ENCODE measurements around the gene PANK3. TPM values are rescaled to one million over a fixed set of nuclear protein-coding genes. Genes with fewer than 3 reads are reported as not detected.
"Not testable (repeated sequence)": the region's sequence is repeated elsewhere in the genome, so short reads cannot be mapped to it uniquely, and the experiment has no call there.

PANK3 gene
- polyA plus RNA-seq, 3 donors: 9.0 to 11.9 (median 9.3) TPM

GRCh38 chr5:168578006-168578405 lies 1.2 kb downstream of the PANK3 start:
- peak overlapping the region; percentile 77 to 86 (median 82) for H3K4me3 ChIP-seq (replicated peaks in 1 of 3; ENCODE audit: low read depth in 2 of 3, low read length in 3 of 3)
- Mint-ChIP-seq H3K36me3 (peaks cover 0 to 2% of the 10 kb centered on the region in 2 donors), H3K27me3 (ENCODE audit: low read depth in 3 of 3) (peaks cover 0 to 6% (median 0%) of the 10 kb centered on the region in 3 donors), H3K4me3 (peak overlapping the region; percentile 86 to 93), H3K9me3 (peaks cover 0 to 5% (median 0%) of the 10 kb centered on the region in 7 donors), H3K4me1 (peaks cover 32% of the 10 kb centered on the region), H3K27ac (peak overlapping the region in 3 of 7 donors; percentile 85 to 88 (median 87))
- WGBS (ENCODE audit: insufficient coverage): no CpG with 5 or more reads among the region's 3 CpGs
- peak overlapping the region; percentile 76 for H3K4me2 ChIP-seq (replicated peaks; ENCODE audit: extremely low read depth, low read length, poor library complexity, severe bottlenecking)
- intact Hi-C loops (cut with micrococcal nuclease): loop anchor here (5.0 kb wide), 1 partner anchor 91 kb away; the partner anchor contains the start of gene RARS1 (in 2 of the 2)
- TF ChIP-seq, protein P1, sequence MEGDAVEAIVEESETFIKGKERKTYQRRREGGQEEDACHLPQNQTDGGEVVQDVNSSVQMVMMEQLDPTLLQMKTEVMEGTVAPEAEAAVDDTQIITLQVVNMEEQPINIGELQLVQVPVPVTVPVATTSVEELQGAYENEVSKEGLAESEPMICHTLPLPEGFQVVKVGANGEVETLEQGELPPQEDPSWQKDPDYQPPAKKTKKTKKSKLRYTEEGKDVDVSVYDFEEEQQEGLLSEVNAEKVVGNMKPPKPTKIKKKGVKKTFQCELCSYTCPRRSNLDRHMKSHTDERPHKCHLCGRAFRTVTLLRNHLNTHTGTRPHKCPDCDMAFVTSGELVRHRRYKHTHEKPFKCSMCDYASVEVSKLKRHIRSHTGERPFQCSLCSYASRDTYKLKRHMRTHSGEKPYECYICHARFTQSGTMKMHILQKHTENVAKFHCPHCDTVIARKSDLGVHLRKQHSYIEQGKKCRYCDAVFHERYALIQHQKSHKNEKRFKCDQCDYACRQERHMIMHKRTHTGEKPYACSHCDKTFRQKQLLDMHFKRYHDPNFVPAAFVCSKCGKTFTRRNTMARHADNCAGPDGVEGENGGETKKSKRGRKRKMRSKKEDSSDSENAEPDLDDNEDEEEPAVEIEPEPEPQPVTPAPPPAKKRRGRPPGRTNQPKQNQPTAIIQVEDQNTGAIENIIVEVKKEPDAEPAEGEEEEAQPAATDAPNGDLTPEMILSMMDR (IDR thresholded peaks at IDR 0.05): no peak
- H3K27ac ChIP-seq (ENCODE audit: low read depth in 1 of 2, low read length in 2 of 2): no peak overlapping the region
- H3K79me2 ChIP-seq (ENCODE audit: insufficient read depth, low read length): peaks cover 54% of the 10 kb centered on the region
- no peaks in the 10 kb centered on the region for H3K27me3 ChIP-seq (ENCODE audit: control insufficient read depth in 2 of 2, insufficient read depth in 2 of 2, low read length in 2 of 2)
- DNase-seq: peak in 2 of 3 donors; percentile 3 to 19
- peak overlapping the region; percentile 89 for H2AFZ ChIP-seq (ENCODE audit: insufficient read depth, low read depth, low read length, poor library complexity, severe bottlenecking)
- H3K36me3 ChIP-seq (replicated peaks in 1 of 2; ENCODE audit: control insufficient read depth in 1 of 2, insufficient read depth in 2 of 2, low read length in 2 of 2): no peaks in the 10 kb centered on the region
- H3K4me1 ChIP-seq (ENCODE audit: control insufficient read depth in 1 of 2, insufficient read depth in 2 of 2, low read length in 2 of 2): peaks cover 21 to 27% of the 10 kb centered on the region in 2 donors
- peaks cover 45% of the 10 kb centered on the region for H4K20me1 ChIP-seq (ENCODE audit: insufficient read depth, low read length)
- H3K9me3 ChIP-seq (replicated peaks in 1 of 2; ENCODE audit: control insufficient read depth in 1 of 2, insufficient read depth in 1 of 2, low read length in 2 of 2): no peaks in the 10 kb centered on the region
- H3K9ac ChIP-seq (ENCODE audit: insufficient read depth, low read length, poor library complexity, severe bottlenecking): no peak overlapping the region

DNA sequence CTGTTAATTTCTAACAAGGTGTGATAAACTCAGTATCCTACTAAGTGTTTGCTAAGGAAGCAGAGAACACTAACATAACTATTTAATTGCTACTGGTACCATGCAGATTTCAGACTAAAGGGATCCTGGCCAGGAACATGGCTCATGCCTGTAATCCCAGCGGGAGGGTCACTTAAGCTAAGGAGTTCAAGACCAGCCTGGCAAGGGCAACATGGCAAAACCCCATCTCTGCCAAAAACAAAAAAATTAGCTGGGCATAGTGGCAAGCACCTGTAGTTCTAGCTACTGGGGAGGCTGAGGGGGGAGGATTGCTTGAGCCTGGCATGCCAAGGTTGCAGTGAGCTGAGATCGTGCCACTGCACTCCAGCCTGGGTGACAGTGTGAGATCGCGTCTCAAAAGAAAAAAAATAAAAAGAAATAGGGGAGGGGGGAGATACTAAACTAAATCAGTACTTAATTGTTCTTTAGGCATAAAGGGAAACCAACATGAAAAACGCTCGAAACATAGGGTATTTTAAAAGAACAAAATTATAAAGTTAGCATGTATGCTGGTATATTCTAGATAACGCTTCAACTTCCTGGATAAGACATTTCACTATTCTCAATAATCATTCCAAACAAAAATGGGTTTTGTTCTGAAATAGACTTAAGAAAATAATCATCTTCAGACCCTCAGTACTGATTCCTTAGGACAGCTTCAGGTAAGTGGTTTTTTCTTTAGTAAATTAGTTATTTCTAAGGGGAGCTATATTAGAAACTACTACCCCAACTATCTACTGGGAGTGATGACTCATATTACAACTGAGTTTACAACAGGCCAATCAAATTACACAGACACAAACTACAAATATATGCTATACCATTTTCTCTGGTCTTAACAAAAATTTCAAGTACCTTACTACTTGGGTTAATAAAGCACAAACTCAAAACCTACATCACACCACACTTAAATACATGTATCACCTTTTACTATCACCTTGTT lies 3.5 kb downstream of the PANK3 start:
- H3K79me2 ChIP-seq (ENCODE audit: insufficient read depth, low read length): peaks cover 74% of the 10 kb centered on the region
- H3K9ac ChIP-seq (ENCODE audit: insufficient read depth, low read length, poor library complexity, severe bottlenecking): no peak overlapping the region
- no peak overlapping the region for H3K4me3 Mint-ChIP-seq
- H3K27me3 ChIP-seq (ENCODE audit: control insufficient read depth in 2 of 2, insufficient read depth in 2 of 2, low read length in 2 of 2): no peaks in the 10 kb centered on the region
- no peak overlapping the region for H3K27ac ChIP-seq (ENCODE audit: low read depth in 1 of 2, low read length in 2 of 2)
- H3K4me1 Mint-ChIP-seq: peaks cover 32% of the 10 kb centered on the region
- H3K9me3 Mint-ChIP-seq: peaks cover 0 to 5% (median 0%) of the 10 kb centered on the region in 7 donors
- no peak for DNase-seq
- H3K4me1 ChIP-seq (ENCODE audit: control insufficient read depth in 1 of 2, insufficient read depth in 2 of 2, low read length in 2 of 2): peaks cover 21 to 27% of the 10 kb centered on the region in 2 donors
- no peak overlapping the region for H3K27ac Mint-ChIP-seq
- intact Hi-C loops (cut with micrococcal nuclease): loop anchor here (5.0 kb wide), 1 partner anchor 88 kb away; the partner anchor contains the start of gene RARS1 (in 2 of the 2)
- H3K27me3 Mint-ChIP-seq (ENCODE audit: low read depth in 3 of 3): no peaks in the 10 kb centered on the region
- H3K9me3 ChIP-seq (replicated peaks in 1 of 2; ENCODE audit: control insufficient read depth in 1 of 2, insufficient read depth in 1 of 2, low read length in 2 of 2): no peaks in the 10 kb centered on the region
- H3K36me3 ChIP-seq (replicated peaks in 1 of 2; ENCODE audit: control insufficient read depth in 1 of 2, insufficient read depth in 2 of 2, low read length in 2 of 2): no peaks in the 10 kb centered on the region
- no peak overlapping the region for H2AFZ ChIP-seq (ENCODE audit: insufficient read depth, low read depth, low read length, poor library complexity, severe bottlenecking)
- TF ChIP-seq, protein P1 (IDR thresholded peaks at IDR 0.05): no peak
- peaks cover 5 to 9% of the 10 kb centered on the region in 2 donors for H3K36me3 Mint-ChIP-seq
- no peak overlapping the region for H3K4me3 ChIP-seq (replicated peaks in 1 of 3; ENCODE audit: low read depth in 2 of 3, low read length in 3 of 3)
- H3K4me2 ChIP-seq (replicated peaks; ENCODE audit: extremely low read depth, low read length, poor library complexity, severe bottlenecking): no peak overlapping the region
- H4K20me1 ChIP-seq (ENCODE audit: insufficient read depth, low read length): peaks cover 68% of the 10 kb centered on the region
- WGBS (ENCODE audit: insufficient coverage): no CpG with 5 or more reads among the region's 7 CpGs

GRCh38 chr5:168574156-168574555 lies 5.0 kb downstream of the PANK3 start:
- H3K27me3 ChIP-seq (ENCODE audit: control insufficient read depth in 2 of 2, insufficient read depth in 2 of 2, low read length in 2 of 2); H3K9me3 Mint-ChIP-seq; DNase-seq; H3K4me2 ChIP-seq (replicated peaks; ENCODE audit: extremely low read depth, low read length, poor library complexity, severe bottlenecking); H3K27ac Mint-ChIP-seq; H2AFZ ChIP-seq (ENCODE audit: insufficient read depth, low read depth, low read length, poor library complexity, severe bottlenecking); H3K9ac ChIP-seq (ENCODE audit: insufficient read depth, low read length, poor library complexity, severe bottlenecking); H3K36me3 ChIP-seq (replicated peaks in 1 of 2; ENCODE audit: control insufficient read depth in 1 of 2, insufficient read depth in 2 of 2, low read length in 2 of 2); H3K27me3 Mint-ChIP-seq (ENCODE audit: low read depth in 3 of 3); H3K4me3 ChIP-seq (replicated peaks in 1 of 3; ENCODE audit: low read depth in 2 of 3, low read length in 3 of 3); H3K27ac ChIP-seq (ENCODE audit: low read depth in 1 of 2, low read length in 2 of 2); intact Hi-C loops (cut with micrococcal nuclease); H3K4me3 Mint-ChIP-seq; H3K9me3 ChIP-seq (replicated peaks in 1 of 2; ENCODE audit: control insufficient read depth in 1 of 2, insufficient read depth in 1 of 2, low read length in 2 of 2): not testable (repeated sequence)
- Histone ChIP-seq H3K4me1 (ENCODE audit: control insufficient read depth in 1 of 2, insufficient read depth in 2 of 2, low read length in 2 of 2) (peaks cover 15 to 19% of the 10 kb centered on the region in 2 donors), H3K79me2 (ENCODE audit: insufficient read depth, low read length) (peaks cover 89% of the 10 kb centered on the region), H4K20me1 (ENCODE audit: insufficient read depth, low read length) (peaks cover 74% of the 10 kb centered on the region)
- Mint-ChIP-seq H3K36me3 (peaks cover 11 to 12% of the 10 kb centered on the region in 2 donors), H3K4me1 (peaks cover 26% of the 10 kb centered on the region)
- no CpG with 5 or more reads among the region's 1 CpG for WGBS (ENCODE audit: insufficient coverage)
